ENCODE data around the gene TOR4A.
A peak's percentile ranks its signal among the peaks of the same experiment; 100 is the strongest.

TOR4A gene

GRCh38 chr9:137301081-137301947, 23.8 kb downstream of the TOR4A start:
- DNase-seq (ENCODE audit: low read depth in 1 of 2, low spot score in 1 of 2), result peak; percentile 36 to 41
- Histone ChIP-seq H3K27ac (replicated peaks) (0 out of 2 replicates have a peak overlapping the region, but pooled peaks have one; percentile 30), H3K27me3 (ENCODE audit: insufficient read depth, poor library complexity, severe bottlenecking) (peaks cover 29% of the 10 kb centered on the region), H3K4me3 (replicated peaks; ENCODE audit: insufficient read depth, low read length) (peak overlapping the region; percentile 43)
- TF ChIP-seq POLR2AphosphoS5 (IDR thresholded peaks at IDR 0.05; ENCODE audit: low read depth) (no peak), CTCF (IDR thresholded peaks at IDR 0.05; ENCODE audit: insufficient read depth, low read length) (no peak), SPI1 (IDR thresholded peaks at IDR 0.05; ENCODE audit: borderline replicate concordance, low read depth) (no peak), GABPA (IDR thresholded peaks at IDR 0.05; ENCODE audit: low read depth) (no peak), REST (IDR thresholded peaks at IDR 0.05; ENCODE audit: insufficient replicate concordance, low read depth) (no peak)

- Histone ChIP-seq H3K27me3 (ENCODE audit: insufficient read depth, poor library complexity, severe bottlenecking) (peaks cover 33% of the 10 kb centered on the region), H3K27ac (replicated peaks) (0 out of 2 replicates have a peak within 1 kb of the TSS, but pooled peaks have one; percentile 30), H3K4me3 (replicated peaks; ENCODE audit: insufficient read depth, low read length) (peak within 1 kb of the TSS; percentile 43)
- DNase-seq (ENCODE audit: low read depth in 1 of 2, low spot score in 1 of 2), result peak; percentile 57 to 82
- no peak for TF ChIP-seq SPI1 (IDR thresholded peaks at IDR 0.05; ENCODE audit: borderline replicate concordance, low read depth)
- TF ChIP-seq REST (IDR thresholded peaks at IDR 0.05; ENCODE audit: insufficient replicate concordance, low read depth), result no peak
- no peak for TF ChIP-seq GABPA (IDR thresholded peaks at IDR 0.05; ENCODE audit: low read depth)
- TF ChIP-seq POLR2AphosphoS5 (IDR thresholded peaks at IDR 0.05; ENCODE audit: low read depth), result no peak
- TF ChIP-seq CTCF (IDR thresholded peaks at IDR 0.05; ENCODE audit: insufficient read depth, low read length), result no peak
Measured at GRCh38 chr9:137302118-137302448, 24.6 kb downstream of the TOR4A start, which contains the start of gene NRARP. Gene NRARP, minus strand, starts transcription at chr9:137302271. Its CDS starts 343 bp downstream, at chr9:137301928.

- TF ChIP-seq SPI1 (IDR thresholded peaks at IDR 0.05; ENCODE audit: borderline replicate concordance, low read depth), result no peak
- TF ChIP-seq POLR2AphosphoS5 (IDR thresholded peaks at IDR 0.05; ENCODE audit: low read depth), result no peak
- no peak for TF ChIP-seq REST (IDR thresholded peaks at IDR 0.05; ENCODE audit: insufficient replicate concordance, low read depth)
- no peak for TF ChIP-seq CTCF (IDR thresholded peaks at IDR 0.05; ENCODE audit: insufficient read depth, low read length)
- TF ChIP-seq GABPA (IDR thresholded peaks at IDR 0.05; ENCODE audit: low read depth), result no peak
- Histone ChIP-seq H3K4me3 (replicated peaks; ENCODE audit: insufficient read depth, low read length) (peak overlapping the region; percentile 43), H3K27ac (replicated peaks) (no peak overlapping the region), H3K27me3 (ENCODE audit: insufficient read depth, poor library complexity, severe bottlenecking) (peaks cover 39% of the 10 kb centered on the region)
- peak in 1 of 2 experiments; percentile 44 for DNase-seq (ENCODE audit: low read depth in 1 of 2, low spot score in 1 of 2)
Measured at GRCh38 chr9:137302449-137303150, 25.1 kb downstream of the TOR4A start.

Data from HL-60 (cell line).